ENCODE results near the gene ANO10. TPM values are rescaled to one million over a fixed set of nuclear protein-coding genes. Genes with fewer than 3 reads are reported as not detected.
"Not testable (repeated sequence)": the region's sequence is repeated elsewhere in the genome, so short reads cannot be mapped to it uniquely, and the experiment has no call there.

The ANO10 gene
- total RNA-seq, 1 donor from 2014 or later: 25.1 TPM

DNA sequence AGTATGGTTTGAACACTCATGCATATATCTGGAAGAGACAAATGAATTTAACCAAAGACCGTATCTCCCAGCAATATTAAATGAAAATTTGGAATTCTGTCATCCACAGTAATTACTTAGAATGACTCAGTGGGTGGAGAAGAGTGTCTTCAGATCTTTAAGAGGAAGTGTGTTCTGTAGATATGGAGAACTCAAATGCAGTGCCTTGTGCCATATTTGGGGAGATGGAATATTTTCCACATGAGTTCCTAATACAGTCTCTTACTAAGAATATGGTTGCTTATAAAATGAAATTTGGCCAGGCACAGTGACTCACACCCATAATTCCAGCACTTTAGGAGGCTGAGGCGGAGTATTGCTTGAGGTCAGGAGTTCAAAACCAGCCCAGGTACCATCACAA lies 40.5 kb downstream of the ANO10 start:
- DNase-seq: no peak

DNA sequence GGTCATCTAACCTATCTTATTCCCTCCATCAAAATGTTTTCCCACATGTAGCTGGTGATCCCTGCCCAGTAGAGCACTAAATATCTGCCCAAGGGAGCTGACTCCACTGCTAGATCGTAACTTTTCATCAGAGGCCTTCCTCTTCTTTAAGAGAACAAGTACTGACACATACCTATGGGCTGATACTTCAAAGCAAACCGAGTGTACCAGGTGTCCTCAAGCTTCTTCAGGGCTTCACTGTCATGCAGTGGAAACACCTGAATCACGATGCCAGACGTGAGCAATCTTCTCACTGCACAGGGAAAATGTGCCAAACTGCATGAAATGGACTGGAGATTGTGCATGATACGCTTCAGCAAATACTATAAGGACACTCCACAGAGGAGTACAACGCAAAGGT lies 41.6 kb downstream of the ANO10 start:
- DNase-seq: no peak

DNA sequence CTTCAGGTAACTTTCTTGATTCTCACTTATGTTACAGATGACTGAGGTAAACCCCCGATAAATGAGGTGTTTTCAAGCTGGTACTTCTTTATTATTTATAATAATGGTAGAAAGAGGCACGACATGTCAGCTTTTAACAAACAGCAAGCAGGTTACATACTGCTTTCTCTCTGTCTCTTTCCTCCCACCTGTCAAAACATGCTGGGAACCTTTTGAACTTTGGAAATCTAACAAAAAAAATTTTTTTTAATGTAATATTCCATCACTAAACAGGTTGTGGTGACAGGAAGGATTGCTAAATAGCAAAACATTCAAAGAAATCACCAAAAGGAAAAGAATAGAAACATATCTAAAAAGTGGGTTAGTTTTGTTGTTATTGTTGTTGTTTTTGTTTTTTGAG lies 48.2 kb downstream of the ANO10 start:
- no peak for DNase-seq

DNA sequence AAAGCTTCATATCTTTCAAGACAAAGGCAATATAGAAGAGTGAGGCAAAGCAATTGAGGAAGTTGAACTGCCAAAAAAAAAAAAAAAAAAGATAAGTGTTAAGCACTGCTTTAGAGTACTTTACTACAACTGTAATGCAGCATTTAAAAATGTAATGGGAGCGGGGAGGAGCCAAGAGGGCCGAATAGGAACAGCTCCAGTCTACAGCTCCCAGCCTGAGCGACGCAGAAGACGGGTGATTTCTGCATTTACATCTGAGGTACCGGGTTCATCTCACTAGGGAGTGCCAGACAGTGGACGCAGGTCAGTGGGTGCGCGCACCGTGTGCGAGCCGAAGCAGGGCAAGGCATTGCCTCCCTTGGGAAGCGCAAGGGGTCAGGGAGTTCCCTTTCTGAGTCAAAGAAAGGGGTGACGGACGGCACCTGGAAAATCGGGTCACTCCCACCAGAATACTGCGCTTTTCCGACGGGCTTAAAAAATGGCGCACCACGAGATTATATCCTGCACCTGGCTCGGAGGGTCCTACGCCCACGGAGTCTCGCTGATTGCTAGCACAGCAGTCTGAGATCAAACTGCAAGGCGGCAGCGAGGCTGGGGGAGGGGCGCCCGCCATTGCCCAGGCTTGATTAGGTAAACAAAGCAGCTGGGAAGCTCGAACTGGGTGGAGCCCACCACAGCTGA lies 56.0 kb downstream of the ANO10 start:
- DNase-seq: not testable (repeated sequence)

DNA sequence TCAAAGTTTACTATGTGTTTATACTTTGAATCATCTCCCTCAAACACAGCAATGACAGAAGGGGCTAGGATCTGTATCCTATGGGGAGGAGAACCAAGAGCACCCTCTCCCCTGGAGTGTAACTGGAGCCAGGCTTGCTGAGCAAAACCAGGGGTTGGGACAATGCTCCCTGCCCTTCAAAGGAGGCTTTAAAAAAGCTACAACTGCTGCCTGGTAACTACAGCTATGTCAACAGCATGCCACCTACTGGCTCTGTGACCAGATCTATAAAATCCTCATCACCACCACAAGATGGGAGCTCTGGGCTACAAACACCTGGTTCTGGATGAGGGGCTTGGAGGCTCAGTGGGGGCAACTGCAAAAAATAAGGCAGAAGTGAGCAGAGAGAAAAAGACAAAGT lies 61.9 kb downstream of the ANO10 start:
- no peak for DNase-seq

DNA sequence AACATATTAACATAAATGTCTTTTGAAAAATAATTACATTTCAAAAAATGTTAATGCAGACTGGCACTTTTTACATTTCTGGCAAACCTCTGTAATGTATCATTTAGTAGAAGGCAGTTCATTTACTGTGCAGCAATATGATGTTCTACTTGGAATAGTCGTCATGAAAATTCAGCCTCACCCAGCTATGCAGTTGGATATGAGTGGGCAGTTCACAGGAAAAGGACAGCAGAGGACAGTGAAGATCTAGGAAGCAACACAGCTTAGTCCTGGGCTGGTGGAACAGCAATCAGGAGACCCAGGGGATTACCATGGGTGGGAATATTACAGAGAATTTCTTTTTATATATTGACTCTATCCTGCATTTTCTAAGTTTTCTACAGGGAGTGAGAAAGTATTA lies 63.6 kb downstream of the ANO10 start:
- no peak for DNase-seq

DNA sequence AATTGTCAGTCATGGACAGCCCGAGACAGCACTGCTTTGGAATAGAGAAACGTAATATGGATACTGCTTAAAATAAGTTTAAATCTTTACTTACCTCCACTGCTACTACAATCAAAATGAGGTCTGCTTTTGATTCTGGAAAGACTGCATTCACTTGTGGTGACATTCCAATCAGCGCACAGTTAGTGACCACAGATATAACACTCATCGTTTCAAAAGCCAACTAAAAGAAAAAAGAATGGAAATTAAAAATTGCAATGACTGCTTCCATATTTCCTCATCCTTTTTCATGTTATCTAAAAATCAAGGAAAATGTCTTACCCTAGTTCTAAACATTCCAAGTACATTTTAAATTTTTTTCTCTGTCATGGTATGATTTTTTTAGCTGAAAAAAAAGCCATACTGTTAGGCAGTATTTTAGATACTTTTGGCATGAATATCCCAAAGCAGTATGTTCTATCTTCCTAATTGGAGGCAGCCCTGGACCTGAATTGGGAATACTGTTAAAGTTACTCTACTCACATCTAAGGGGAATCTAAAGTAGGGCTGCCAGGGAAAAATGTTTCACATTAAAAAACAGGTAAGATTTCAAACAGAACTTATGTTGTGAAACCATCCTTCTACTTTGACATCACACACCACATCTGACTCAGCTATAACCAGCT lies 72.1 kb downstream of the ANO10 start:
- DNase-seq: no peak

DNA sequence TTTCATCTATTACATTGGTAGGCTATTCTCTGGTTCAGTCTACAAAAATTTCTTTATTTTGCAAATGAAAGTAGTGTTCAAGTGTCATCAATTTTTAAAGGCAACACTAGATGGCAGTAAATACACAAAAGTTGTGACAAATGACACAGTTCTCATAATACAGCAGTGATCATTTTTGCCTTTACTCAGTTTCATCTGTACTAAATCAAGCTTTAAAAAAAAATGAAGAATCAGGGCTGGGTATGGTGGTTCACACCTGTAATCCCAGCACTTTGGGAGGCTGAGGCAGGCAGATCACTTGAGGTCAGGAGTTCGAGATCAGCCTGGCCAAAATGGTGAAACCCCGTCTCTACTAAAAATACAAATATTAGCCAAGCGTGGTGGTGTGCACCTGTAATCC lies 77.5 kb downstream of the ANO10 start:
- DNase-seq: peak; percentile 29

DNA sequence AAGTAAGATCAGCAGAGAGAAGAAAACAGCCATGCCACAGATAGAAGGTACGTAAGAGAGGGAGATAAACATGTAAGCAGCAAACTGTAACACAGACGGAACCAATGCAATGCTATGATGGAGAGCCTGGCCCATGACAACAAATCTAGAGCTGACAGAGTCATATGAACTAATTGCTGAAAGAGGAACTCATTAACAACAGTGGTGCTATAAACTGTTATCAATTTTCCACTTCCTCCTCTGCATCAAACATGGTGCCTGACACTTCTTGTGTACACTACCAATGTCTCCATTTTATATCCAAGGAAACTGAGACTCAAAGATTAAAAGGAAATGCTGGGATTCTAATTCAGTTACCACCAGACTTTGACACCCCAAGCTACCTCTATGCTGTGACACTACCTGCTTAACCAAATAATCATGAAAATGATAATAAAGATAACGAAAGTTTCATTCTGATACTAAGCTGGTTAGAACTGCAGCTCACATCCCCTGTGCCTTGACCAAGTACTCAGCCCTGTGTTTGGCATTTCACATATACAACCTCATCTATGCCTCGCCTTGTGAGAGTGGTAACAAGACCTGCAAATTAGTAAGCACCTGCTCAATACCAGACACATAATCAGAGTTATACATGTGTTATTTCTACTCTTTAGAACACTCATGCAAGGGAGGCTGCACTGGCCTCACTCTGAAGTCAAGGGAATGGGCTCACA lies 79.3 kb downstream of the ANO10 start:
- no peak for DNase-seq

DNA sequence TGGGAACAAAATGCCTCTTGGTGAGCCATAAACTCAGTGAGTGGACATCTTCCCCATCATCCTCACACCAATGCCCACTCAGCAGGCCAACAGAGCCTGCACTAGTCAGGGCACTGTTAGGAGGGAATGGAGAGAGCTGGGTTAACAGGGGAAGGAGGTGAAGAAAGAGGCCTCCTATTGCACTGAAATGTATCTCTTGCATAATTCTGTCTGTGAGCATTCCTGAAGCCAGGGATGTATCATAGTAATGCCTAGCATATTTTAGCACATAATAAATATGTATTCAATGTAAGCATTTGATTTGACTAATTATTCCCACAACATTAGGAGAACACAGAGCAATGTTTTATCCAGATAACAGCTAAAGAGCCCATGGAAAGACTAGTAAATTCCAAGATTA lies 81.2 kb downstream of the ANO10 start:
- DNase-seq: no peak

DNA sequence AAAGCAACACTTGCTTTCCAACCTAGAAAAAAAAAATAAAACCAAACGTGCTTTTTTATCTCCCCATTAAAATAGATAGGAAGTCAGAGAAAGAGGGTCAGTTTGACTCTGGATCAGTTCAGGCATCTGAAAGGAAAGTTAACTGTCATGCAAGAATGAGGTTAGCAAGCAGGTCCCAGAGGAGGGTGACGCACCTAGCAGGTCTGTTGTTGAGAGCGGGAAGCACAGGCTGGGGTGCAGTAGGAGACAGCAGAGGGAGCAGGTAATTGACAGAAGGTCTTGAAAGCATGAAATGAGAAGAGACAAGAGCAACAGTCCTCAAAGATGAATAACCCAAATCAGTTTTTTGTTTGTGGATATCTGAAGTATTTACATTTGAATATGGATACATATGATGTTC lies 82.5 kb downstream of the ANO10 start:
- DNase-seq: no peak

DNA sequence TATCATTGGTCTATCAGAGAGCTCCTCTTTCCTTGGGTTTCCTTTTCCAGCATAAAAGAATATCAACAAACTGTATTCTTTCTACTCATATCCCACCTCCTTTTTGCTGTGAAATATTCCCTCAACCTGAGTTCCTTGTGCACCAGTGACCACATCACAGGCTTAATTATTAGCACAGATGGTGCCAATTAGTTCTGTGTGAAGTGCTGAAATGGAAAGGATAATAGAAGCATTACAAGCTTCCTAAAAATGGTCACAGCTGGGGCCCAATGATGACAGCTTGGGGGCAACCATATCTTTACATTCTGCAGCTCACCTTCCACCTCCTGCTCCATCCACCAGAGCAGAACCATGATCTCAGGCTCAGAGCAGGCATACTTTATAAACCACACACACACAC lies 84.6 kb downstream of the ANO10 start:
- DNase-seq: no peak

DNA sequence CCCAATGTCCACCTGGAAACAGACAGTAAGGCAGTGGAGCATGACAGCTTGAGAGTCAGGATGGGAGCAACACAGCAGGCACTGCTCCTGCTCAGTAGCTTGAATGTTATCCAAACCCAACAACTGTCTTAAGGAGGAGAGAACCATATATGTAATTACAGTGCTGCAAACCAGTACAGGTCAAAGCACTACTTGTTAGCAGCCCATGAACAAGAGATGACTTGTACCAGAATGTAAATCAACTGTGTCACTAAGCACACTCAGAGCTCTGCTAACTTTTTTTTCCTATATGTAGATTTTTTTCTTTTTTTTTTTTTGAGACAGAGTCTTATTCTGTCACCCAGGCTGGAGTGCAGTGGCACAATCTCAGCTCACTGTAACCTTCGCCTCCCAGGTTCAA lies 87.1 kb downstream of the ANO10 start:
- no peak for DNase-seq

DNA sequence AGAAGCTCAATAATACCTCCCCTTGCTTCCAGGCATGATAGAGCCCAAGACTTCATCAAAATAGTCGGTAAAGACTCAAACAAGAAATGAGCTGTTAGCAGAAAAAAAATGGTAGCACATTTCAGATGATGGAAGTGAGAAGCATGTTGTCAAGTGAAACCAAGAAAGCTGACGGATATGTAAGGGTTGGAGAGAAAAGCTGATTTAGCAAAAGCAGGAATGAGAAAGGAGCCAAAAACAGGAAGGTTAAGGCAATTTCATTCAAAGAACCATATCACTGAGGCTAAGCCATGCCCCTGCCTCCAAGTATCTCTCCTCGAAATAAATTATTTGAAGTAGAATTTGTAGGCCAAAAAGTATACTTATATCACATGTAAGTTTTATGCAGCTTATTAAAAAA lies 88.8 kb downstream of the ANO10 start:
- no peak for DNase-seq

DNA sequence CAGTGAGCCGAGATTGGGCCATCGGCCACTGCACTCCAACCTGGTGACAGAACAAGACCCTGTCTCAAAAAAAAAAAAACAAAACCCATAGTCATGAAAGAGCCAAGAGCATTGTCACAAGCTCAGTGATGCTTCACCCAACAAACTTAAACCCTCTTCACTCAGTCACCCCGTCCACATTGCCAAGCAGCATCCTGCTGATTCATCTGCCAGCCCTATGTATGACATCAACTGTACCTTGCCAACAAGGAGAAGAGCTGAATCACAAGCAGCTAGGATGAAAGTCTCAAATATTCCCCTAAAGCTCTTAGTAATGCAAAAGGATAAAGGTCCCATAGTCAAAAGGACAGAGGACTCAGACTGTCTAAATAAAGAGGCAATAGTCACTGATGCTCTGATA lies 90.0 kb downstream of the ANO10 start:
- no peak for DNase-seq

DNA sequence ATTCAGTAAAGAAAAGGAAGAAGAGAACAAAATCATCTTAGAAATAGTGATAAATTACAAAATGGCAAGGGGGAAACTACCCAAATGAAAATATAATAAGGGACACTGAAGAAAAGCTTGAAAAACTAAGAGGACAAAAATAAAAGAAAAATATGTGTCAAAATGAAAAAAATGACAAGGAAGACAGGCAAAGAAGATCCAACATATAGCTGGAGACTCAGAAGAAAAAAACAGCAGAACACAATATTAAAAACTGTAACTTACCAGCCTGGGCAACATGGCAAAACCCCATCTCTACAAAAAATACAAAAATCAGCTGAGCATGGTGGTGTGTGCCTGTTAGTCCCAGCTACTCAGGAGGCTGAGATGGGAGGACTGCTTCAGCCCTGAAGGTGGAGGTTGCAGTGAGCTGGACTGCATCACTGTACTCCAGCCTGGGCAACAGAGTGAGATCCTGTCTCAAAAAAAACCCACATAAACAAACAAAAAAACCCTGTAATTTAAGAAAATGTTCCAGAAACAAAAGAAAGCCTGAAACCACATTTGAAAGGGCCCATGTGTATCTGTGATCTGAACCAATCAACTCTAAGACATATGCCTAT lies 93.2 kb downstream of the ANO10 start:
- DNase-seq: no peak

DNA sequence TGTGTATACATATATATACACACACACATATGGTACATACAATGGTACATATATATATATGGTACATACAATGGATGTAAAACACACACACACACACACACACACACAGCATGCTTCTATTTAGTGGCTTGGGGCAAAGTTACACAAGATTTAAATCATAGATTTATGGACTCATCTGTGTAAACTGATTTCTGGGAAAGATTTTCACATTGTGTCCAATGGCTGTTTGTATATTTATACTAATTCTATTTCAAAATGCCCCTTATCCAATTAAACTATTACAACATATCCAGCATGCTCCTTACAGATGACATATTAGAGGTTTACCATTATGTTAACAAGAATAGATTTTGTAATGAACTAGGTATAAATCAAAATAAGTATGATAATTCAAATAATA lies 94.9 kb downstream of the ANO10 start:
- DNase-seq: no peak

DNA sequence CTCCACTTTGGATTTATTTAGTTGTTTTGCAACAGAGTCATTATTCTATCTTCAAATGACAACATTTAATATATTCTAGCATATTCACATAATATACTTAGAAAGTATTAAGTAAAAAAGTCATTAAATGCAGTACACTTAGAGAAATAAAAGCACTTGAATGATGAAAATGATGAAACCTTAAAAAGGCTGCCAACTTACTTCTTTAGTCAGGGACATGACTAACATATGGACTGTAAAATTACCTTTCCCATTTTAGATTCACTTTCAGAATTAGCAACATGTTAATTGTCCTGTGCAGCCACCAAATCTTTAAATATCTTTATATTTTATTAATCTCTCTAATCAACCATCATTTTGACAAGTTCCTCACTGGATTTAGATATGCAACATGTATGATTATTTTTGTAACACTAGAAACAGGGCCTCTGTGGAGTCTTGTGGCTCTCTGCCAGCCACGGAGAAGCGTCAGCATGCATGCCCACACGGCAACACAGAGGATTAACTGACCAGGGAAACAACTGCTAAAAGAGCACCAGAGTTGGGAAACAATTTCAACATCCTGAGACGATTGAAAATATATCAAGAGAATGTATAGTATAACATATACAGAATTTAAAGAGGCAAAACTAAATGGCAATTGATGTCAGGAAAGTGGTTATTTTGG lies 95.7 kb downstream of the ANO10 start:
- no peak for DNase-seq

DNA sequence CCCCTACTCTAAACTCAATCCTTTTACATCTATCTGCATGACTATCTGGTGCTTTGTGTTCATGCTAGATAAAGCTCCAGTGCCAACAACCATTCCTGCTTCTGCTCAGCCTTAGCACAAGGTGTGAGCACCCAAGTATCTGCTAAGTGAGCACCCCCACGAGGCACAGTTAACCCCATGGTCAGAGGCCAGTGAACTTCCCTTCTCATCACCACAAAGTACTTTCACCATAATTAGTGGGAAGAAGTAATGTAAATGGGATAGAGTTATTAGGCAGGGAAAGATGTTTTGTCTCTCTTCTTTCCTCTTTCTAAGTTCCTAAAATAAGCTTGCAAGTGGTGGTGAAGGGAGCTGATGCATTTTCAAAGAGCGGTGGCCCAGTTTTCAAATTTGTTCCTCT lies 96.4 kb downstream of the ANO10 start:
- no peak for DNase-seq

DNA sequence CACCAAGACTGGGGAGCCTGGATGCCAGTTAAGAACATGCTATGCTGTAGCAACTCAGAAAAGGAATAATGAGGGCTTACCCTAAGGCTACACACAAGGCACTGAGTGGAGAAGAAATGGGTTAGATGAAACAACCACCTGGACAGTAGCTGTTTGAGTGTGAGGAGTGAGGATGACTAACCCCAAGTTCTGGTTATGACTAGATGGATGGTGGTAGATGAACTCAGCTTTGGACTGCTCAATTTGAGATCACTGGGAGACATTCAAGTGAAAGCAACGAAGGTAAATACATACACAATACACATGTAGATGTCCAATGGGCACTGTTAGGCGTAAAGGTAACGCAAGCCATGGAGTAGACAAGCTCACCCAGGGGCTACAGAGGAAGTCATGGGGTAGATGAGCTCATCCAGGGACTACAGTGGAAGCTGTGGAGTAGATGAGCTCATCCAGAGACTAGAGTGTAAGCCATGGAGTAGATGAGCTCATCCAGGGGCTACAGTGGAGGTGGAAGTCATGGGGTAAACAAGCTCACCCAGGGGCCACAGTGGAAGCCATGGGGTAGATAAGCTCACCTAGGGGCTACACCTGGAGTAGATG lies 98.3 kb downstream of the ANO10 start:
- no peak for DNase-seq

DNA sequence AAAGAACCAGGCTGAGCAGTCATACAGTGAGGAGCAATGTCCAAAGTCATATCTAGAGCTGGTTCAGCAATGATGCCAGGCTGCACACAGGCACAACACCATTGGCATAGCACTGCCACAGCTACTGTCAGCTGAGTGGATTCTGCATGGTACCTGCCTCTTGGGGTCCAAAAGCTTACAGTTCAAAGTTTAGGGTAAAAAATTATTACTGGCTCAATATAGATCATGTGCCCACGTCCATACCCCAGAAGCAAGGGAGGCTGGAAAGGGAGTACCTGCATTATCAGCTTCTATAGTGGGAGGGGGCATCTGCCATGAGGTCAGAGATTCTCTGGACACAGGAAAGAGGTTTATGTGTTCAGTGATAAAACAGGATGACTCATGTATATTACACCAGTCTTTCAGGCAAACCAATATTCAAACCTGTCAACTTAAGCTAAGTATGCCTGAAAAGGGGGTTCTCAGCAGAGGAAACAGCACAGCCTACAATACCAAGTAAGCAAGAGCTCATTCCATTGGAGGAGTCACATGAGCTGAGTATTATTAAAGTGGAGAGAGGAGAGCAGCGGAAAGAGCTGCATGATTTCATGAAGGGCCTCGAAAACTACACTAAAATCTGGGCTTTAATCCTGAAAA lies 99.0 kb downstream of the ANO10 start:
- DNase-seq: no peak

DNA sequence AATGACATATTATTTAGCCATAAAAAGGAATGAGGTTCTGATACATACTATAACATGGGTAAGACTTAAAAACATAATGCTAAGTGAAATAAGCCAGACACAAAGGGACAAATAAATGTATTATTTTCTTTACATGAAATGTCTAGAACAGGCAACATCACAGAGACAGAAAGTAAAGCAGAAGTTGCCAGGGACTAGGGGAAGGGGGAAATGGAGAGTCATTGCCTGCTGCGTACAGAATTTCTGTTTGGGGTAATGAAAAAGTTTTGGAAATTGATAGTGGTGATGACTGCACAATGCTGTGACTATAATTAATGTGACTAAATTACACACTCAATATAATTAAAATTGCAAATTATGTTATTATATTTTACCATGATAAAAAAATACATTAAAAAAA lies 99.9 kb downstream of the ANO10 start:
- DNase-seq: no peak

Measured in skin of body (tissue), 2 donors.